HL-60 (cell line): ENCODE data around the gene RAB11FIP3.

ENCODE experiments used
- CTCF ChIP-seq: IDR thresholded peaks from one replicate; pipeline ENCODE4 v1.5.1; 2011; ENCODE audit warnings: low read length, control low read depth, inconsistent platforms; ENCODE audit not compliant: insufficient read depth
- POLR2AphosphoS5 ChIP-seq: IDR thresholded peaks from 2 replicates; pipeline ENCODE4 v1.6.1; 2012; ENCODE audit warnings: low read depth
- REST ChIP-seq: IDR thresholded peaks from 2 replicates; pipeline ENCODE4 v1.6.1; 2012; ENCODE audit warnings: low read depth; ENCODE audit not compliant: insufficient replicate concordance
- SPI1 ChIP-seq: IDR thresholded peaks from 2 replicates; pipeline ENCODE4 v1.6.1; 2012; ENCODE audit warnings: low read depth, mild to moderate bottlenecking, borderline replicate concordance

- TF ChIP-seq CTCF = no peak
- no peak for TF ChIP-seq REST
- TF ChIP-seq POLR2AphosphoS5 = no peak
- no peak for TF ChIP-seq SPI1
Measured at GRCh38 chr16:537415-538335, 112.2 kb downstream of the RAB11FIP3 start.
